Peyer's patch (tissue), 4 donors: Measurements from ENCODE around the gene DCLK3. TPM values are rescaled to one million over a fixed set of nuclear protein-coding genes. Genes with fewer than 3 reads are reported as not detected.

Experiments used
- DNase-seq, 3 donors: peaks; one replicate each; pipeline ENCODE4 v3.0.0-alpha.2; 2017 to 2019
- H3K27ac ChIP-seq, 4 donors: fragments of 200-600 bp; sonication (generic); one replicate each; pipeline ENCODE4 v1.5.1; 2016 to 2019
- H3K27me3 ChIP-seq, 2 donors: fragments of 200-600 bp; sonication (generic); one replicate each; pipeline ENCODE4 v1.5.1; 2019
- H3K36me3 ChIP-seq, 3 donors: fragments of 200-600 bp; sonication (generic); one replicate each; pipeline ENCODE4 v1.5.1; 2016 to 2019
- H3K4me1 ChIP-seq, 4 donors: fragments of 200-600 bp; sonication (generic); one replicate each; pipeline ENCODE4 v1.5.1; 2016 to 2019
- H3K4me3 ChIP-seq, 4 donors: fragments of 200-600 bp; sonication (generic); 1 replicate in 3 of 4; 2 replicates in 1 of 4; pipeline ENCODE4 v1.5.1; 2016 to 2019; ENCODE audit warnings: mild to moderate bottlenecking in 1 of 4
- H3K9me3 ChIP-seq, 4 donors: fragments of 200-600 bp; sonication (generic); one replicate each; pipeline ENCODE4 v1.5.1; 2016 to 2019; ENCODE audit warnings: mild to moderate bottlenecking in 1 of 4
- CTCF ChIP-seq, 6 experiments: fragments of 450-650 bp in 4 of 6; fragments of 200-600 bp in 2 of 6; sonication (generic) in 1 of 6; IDR thresholded peaks; one replicate each; pipeline ENCODE4 v1.5.1; 2017 to 2019; ENCODE audit warnings: antibody characterized with exemption in 6 of 6, mild to moderate bottlenecking in 3 of 6, moderate library complexity in 1 of 6
- POLR2A ChIP-seq, 2 donors: fragments of 450-650 bp; IDR thresholded peaks; one replicate each; pipeline ENCODE4 v1.5.1; 2017; ENCODE audit warnings: antibody characterized with exemption in 2 of 2, mild to moderate bottlenecking in 2 of 2, moderate library complexity in 2 of 2
- total RNA-seq, 4 donors: library from RNA; depleted of rRNA; stranded (reverse); fragments of >200 nt; gene quantifications; one replicate each; pipeline ENCODE4 v1.1.0, GENCODE V29; 2016

The DCLK3 gene
- not detected for total RNA-seq

- Histone ChIP-seq H3K4me1 (peaks cover 0 to 4% (median 0%) of the 10 kb centered on the region in 4 donors), H3K36me3 (no peaks in the 10 kb centered on the region), H3K27ac (no peak within 1 kb of the TSS), H3K27me3 (no peaks in the 10 kb centered on the region), H3K4me3 (peak within 1 kb of the TSS in 3 of 4 donors; percentile 12 to 48 (median 47)), H3K9me3 (no peaks in the 10 kb centered on the region)
- peak in 1 of 6 experiments; percentile 6 for TF ChIP-seq CTCF (IDR thresholded peaks at IDR 0.05)
- TF ChIP-seq POLR2A (IDR thresholded peaks at IDR 0.05) = no peak
- no peak for DNase-seq
Observed at GRCh38 chr3:36763850-36764703, at the start of gene DCLK3. DCLK3 (minus strand) TSS chr3:36764553; CDS start chr3:36764263, 290 bp downstream.

- Histone ChIP-seq H3K4me1 (no peaks in the 10 kb centered on the region), H3K9me3 (no peaks in the 10 kb centered on the region), H3K27ac (no peak overlapping the region), H3K36me3 (no peaks in the 10 kb centered on the region), H3K4me3 (no peak overlapping the region), H3K27me3 (no peaks in the 10 kb centered on the region)
- DNase-seq = no peak
- TF ChIP-seq CTCF (IDR thresholded peaks at IDR 0.05) (no peak), POLR2A (IDR thresholded peaks at IDR 0.05) (no peak)
Observed at GRCh38 chr3:36813305-36813704, 49.0 kb upstream of the DCLK3 start.

- no peak for DNase-seq
- no peak for TF ChIP-seq CTCF (IDR thresholded peaks at IDR 0.05)
- TF ChIP-seq POLR2A (IDR thresholded peaks at IDR 0.05) = no peak
- H3K4me3 ChIP-seq = no peak overlapping the region
- H3K9me3 ChIP-seq = no peaks in the 10 kb centered on the region
- no peak overlapping the region for H3K27ac ChIP-seq
- H3K27me3 ChIP-seq = no peaks in the 10 kb centered on the region
- H3K36me3 ChIP-seq = no peaks in the 10 kb centered on the region
- H3K4me1 ChIP-seq = no peaks in the 10 kb centered on the region
Observed at GRCh38 chr3:36812240-36812639, 47.9 kb upstream of the DCLK3 start.

GRCh38 chr3:36811768-36812167 lies 47.4 kb upstream of the DCLK3 start:
- H3K4me3 ChIP-seq = no peak overlapping the region
- TF ChIP-seq CTCF (IDR thresholded peaks at IDR 0.05) = no peak
- TF ChIP-seq POLR2A (IDR thresholded peaks at IDR 0.05) = no peak
- H3K36me3 ChIP-seq = no peaks in the 10 kb centered on the region
- no peaks in the 10 kb centered on the region for H3K27me3 ChIP-seq
- H3K27ac ChIP-seq = no peak overlapping the region
- no peaks in the 10 kb centered on the region for H3K4me1 ChIP-seq
- no peaks in the 10 kb centered on the region for H3K9me3 ChIP-seq
- no peak for DNase-seq

GRCh38 chr3:36804295-36805055 lies 40.1 kb upstream of the DCLK3 start:
- H3K4me3 ChIP-seq = no peak overlapping the region
- H3K36me3 ChIP-seq = no peaks in the 10 kb centered on the region
- H3K27ac ChIP-seq = no peak overlapping the region
- DNase-seq = no peak
- no peaks in the 10 kb centered on the region for H3K27me3 ChIP-seq
- peaks cover 0 to 12% (median 4%) of the 10 kb centered on the region in 4 donors for H3K9me3 ChIP-seq
- TF ChIP-seq POLR2A (IDR thresholded peaks at IDR 0.05) = no peak
- TF ChIP-seq CTCF (IDR thresholded peaks at IDR 0.05) = no peak
- H3K4me1 ChIP-seq = no peaks in the 10 kb centered on the region
